Measurements from ENCODE around the gene SDK1.

The SDK1 gene

GRCh38 chr7:3732395-3733005 is 431.4 kb downstream of the SDK1 start:
- Histone ChIP-seq H3K27me3 (ENCODE audit: insufficient read depth, poor library complexity, severe bottlenecking) (no peaks in the 10 kb centered on the region), H3K9me3 (ENCODE audit: severe bottlenecking) (no peaks in the 10 kb centered on the region), H3K4me1 (ENCODE audit: insufficient read depth, poor library complexity, severe bottlenecking) (no peaks in the 10 kb centered on the region), H3K36me3 (ENCODE audit: low read depth) (no peaks in the 10 kb centered on the region), H3K27ac (ENCODE audit: poor library complexity, severe bottlenecking) (no peak overlapping the region), H3K4me3 (ENCODE audit: severe bottlenecking) (no peak overlapping the region)
- ATAC-seq (ENCODE audit: low read depth) (no peak), DNase-seq (ENCODE audit: low spot score) (no peak)
- TF ChIP-seq CTCF (IDR thresholded peaks at IDR 0.05; ENCODE audit: poor library complexity, severe bottlenecking): no peak

- H3K4me1 ChIP-seq (ENCODE audit: insufficient read depth, poor library complexity, severe bottlenecking): no peaks in the 10 kb centered on the region
- no peak for TF ChIP-seq CTCF (IDR thresholded peaks at IDR 0.05; ENCODE audit: poor library complexity, severe bottlenecking)
- no peaks in the 10 kb centered on the region for H3K27me3 ChIP-seq (ENCODE audit: insufficient read depth, poor library complexity, severe bottlenecking)
- no peak overlapping the region for H3K27ac ChIP-seq (ENCODE audit: poor library complexity, severe bottlenecking)
- no peak overlapping the region for H3K4me3 ChIP-seq (ENCODE audit: severe bottlenecking)
- peaks cover 2% of the 10 kb centered on the region for H3K9me3 ChIP-seq (ENCODE audit: severe bottlenecking)
- DNase-seq (ENCODE audit: low spot score) (no peak), ATAC-seq (ENCODE audit: low read depth) (no peak)
- H3K36me3 ChIP-seq (ENCODE audit: low read depth): no peaks in the 10 kb centered on the region
Measured at GRCh38 chr7:3733541-3734140, 432.6 kb downstream of the SDK1 start.

GRCh38 chr7:3738964-3739363 is 437.9 kb downstream of the SDK1 start:
- ATAC-seq (ENCODE audit: low read depth) (no peak), DNase-seq (ENCODE audit: low spot score) (no peak)
- no peak overlapping the region for H3K4me3 ChIP-seq (ENCODE audit: severe bottlenecking)
- H3K9me3 ChIP-seq (ENCODE audit: severe bottlenecking): peaks cover 3% of the 10 kb centered on the region
- H3K27ac ChIP-seq (ENCODE audit: poor library complexity, severe bottlenecking): no peak overlapping the region
- no peaks in the 10 kb centered on the region for H3K27me3 ChIP-seq (ENCODE audit: insufficient read depth, poor library complexity, severe bottlenecking)
- no peak for TF ChIP-seq CTCF (IDR thresholded peaks at IDR 0.05; ENCODE audit: poor library complexity, severe bottlenecking)
- no peaks in the 10 kb centered on the region for H3K4me1 ChIP-seq (ENCODE audit: insufficient read depth, poor library complexity, severe bottlenecking)
- H3K36me3 ChIP-seq (ENCODE audit: low read depth): no peaks in the 10 kb centered on the region

GRCh38 chr7:3739983-3740382 is 438.9 kb downstream of the SDK1 start:
- Histone ChIP-seq H3K27ac (ENCODE audit: poor library complexity, severe bottlenecking) (no peak overlapping the region), H3K4me1 (ENCODE audit: insufficient read depth, poor library complexity, severe bottlenecking) (no peaks in the 10 kb centered on the region), H3K4me3 (ENCODE audit: severe bottlenecking) (no peak overlapping the region), H3K27me3 (ENCODE audit: insufficient read depth, poor library complexity, severe bottlenecking) (no peaks in the 10 kb centered on the region), H3K9me3 (ENCODE audit: severe bottlenecking) (peaks cover 3% of the 10 kb centered on the region), H3K36me3 (ENCODE audit: low read depth) (no peaks in the 10 kb centered on the region)
- TF ChIP-seq CTCF (IDR thresholded peaks at IDR 0.05; ENCODE audit: poor library complexity, severe bottlenecking): no peak
- DNase-seq (ENCODE audit: low spot score): no peak
- no peak for ATAC-seq (ENCODE audit: low read depth)

GRCh38 chr7:3747467-3747866 is 446.4 kb downstream of the SDK1 start:
- Histone ChIP-seq H3K9me3 (ENCODE audit: severe bottlenecking) (peaks cover 2% of the 10 kb centered on the region), H3K36me3 (ENCODE audit: low read depth) (no peaks in the 10 kb centered on the region), H3K4me1 (ENCODE audit: insufficient read depth, poor library complexity, severe bottlenecking) (no peaks in the 10 kb centered on the region), H3K4me3 (ENCODE audit: severe bottlenecking) (no peak overlapping the region), H3K27me3 (ENCODE audit: insufficient read depth, poor library complexity, severe bottlenecking) (no peaks in the 10 kb centered on the region), H3K27ac (ENCODE audit: poor library complexity, severe bottlenecking) (no peak overlapping the region)
- no peak for TF ChIP-seq CTCF (IDR thresholded peaks at IDR 0.05; ENCODE audit: poor library complexity, severe bottlenecking)
- ATAC-seq (ENCODE audit: low read depth): no peak
- DNase-seq (ENCODE audit: low spot score): no peak

Data from RWPE2 (cell line).